ENCODE data around the gene OXCT2. TPM values are rescaled to one million over a fixed set of nuclear protein-coding genes. Genes with fewer than 3 reads are reported as not detected.

OXCT2 gene
- total RNA-seq, 1 experiment from 2014 or later = 3.4 TPM

DNA sequence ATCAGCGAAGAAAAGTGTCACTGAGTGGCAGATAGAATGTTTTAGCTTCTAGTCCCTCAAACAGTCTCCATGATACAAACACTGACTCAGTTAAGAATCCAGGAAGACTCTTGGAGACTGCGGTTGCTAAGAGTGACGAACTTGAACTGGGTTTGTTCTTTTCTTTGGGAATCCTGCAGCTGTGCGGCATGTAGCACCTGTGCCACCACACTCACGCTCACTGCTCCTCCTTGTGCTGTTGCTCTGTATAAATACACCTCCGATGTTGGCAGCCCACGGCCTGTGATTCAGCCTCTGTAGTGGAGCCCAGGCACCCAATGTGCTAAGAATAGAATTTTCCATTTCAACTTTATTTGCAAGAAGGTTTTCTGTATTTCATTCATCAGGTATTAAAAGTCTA is 38.0 kb downstream of the OXCT2 start:
- no peak for DNase-seq (ENCODE audit: low spot score)

DNA sequence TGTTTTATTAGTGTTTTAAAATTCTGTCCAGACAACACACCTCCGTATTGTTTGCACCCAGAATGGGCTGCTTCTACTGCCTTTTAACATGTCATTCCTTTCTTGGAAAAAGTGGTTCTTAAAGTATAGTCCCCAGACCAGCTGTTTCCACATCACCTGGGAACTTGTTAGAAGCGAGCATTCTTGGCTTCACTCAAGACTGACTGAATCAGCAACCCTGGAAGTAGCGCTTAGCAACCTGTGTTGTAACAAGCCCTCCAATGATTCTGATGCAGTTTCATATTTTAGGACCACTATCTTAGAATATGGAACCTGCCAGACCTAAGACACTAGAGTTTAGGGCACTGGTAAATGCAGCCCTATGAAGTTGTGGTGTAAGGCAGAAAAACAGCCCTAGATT is 38.4 kb downstream of the OXCT2 start:
- no peak for DNase-seq (ENCODE audit: low spot score)

DNA sequence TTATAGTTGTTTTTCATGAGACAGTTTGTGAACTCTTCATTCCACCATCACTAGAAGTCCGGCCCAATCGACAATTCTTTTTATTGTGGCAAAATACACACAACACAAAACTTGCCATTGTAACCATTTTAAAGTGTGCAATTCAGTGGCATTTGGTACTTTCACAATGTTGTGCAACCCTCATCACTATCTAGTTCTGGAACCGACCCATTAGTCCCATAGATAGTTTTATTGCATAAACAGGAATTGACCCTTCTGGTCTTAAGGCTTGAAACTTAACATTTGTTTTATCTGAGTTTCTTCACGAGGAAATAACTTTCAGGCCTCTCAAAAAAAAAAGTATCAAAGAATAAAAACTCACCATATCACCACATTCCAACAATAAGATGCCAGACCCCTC is 41.3 kb downstream of the OXCT2 start:
- no peak for DNase-seq (ENCODE audit: low spot score)

DNA sequence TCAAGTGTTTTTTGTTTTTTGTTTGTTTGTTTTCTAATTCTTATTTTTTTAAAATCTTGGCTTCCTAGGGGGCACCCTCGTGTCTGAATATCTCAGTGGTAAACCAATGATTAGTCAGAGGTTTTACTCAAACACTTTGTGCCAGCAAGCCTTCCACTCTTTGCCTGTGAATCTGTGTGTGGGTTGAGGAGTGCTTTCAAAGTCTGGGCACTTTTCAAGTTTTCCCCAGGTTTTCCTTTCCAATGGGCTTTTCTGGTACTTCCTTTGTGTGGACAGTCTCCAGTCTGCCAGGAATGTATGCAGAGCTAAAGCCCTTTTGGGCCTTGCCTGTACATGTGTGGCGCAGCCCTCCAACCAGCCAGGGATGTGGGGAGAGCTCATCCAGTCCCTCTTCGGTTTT is 42.1 kb downstream of the OXCT2 start:
- no peak for DNase-seq (ENCODE audit: low spot score)

DNA sequence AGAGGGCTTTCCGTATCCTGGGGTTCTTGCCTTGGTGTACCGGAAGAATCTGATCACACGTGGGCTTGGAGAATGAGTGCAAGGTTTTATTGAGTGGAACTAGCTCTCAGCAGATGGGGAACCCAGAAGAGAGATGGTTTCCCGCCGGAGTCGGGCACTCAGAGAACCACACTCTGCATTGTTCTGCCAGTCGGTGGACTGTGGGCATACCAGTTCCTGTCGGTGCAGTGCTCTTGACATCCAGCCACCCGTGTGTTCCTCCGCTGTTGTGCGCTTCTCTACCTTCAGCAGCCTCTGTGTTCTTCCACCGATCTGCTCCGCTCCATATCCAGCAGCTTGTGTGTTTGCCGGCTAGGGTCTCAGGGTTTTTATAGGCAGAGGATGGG is 43.2 kb downstream of the OXCT2 start:
- DNase-seq (ENCODE audit: low spot score) = no peak

DNA sequence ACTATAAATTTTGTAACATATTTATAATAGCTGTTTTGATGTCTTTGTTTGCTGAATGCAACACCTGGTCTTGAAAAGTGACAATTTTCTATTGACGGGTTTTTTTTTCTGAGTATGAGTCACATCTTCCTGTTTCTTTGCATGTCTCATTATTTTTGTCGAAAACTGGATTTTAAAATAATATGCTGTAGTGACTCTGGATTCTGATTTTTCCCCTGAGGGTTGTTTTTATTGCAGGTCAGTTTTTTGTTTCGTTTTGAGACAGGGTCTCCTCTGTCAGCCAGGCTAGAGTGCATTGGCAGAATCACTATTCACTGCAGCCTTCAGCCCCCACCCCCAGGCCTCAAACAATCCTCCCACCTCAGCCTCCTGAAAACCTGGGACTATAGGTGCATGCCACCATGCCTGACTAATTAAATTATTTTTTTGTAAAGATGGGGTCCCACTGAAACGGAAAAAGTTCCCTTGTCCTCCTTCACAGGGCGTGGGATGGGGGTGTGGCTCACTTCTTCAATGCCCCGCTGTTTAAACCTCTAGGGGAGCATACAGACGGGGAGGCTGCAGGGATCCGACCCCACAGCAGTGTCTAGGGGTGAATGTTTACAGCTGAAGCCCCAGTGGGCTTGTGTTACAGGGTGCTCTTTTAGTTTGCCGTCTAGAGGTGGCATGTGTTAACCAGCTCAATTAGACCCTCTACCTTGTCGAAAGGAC is 43.8 kb downstream of the OXCT2 start:
- no peak for DNase-seq (ENCODE audit: low spot score)

DNA sequence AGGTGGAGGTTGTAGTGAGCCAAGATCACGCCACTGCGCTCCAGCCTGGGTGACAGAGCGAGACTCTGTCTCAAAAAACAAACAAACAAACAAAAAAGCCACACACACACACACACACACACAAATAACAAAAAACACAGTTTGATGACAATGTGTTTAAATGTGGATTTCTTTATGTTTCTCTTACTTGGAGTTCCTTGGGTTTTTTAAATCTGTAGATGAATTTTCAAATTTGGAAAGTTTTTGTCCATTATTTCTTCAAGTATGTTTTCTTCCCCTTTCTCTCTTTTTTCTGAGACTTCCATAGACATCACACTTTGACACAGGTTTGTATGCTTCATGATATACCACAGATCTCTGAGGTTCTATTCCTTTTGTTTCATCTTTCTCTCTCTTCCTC is 44.5 kb downstream of the OXCT2 start:
- DNase-seq (ENCODE audit: low spot score) = no peak

DNA sequence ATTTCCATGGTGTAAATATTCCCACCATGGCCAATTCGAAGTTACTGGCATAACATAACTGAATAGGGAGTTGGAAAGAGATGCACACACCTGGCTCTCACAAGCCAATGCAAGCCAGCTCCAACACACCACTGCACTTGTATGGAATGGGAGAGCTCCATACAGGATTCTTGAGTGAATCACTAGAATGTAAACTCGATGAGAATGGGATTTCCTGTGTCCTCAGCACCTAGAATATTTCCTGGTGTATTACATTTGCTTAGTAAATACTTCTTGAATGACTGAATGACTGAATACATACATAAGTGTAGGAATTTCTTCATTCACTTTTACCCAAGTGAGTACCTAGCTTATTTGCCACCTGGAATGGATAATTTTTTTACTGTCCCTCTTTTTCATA is 48.7 kb downstream of the OXCT2 start:
- no peak for DNase-seq (ENCODE audit: low spot score)

DNA sequence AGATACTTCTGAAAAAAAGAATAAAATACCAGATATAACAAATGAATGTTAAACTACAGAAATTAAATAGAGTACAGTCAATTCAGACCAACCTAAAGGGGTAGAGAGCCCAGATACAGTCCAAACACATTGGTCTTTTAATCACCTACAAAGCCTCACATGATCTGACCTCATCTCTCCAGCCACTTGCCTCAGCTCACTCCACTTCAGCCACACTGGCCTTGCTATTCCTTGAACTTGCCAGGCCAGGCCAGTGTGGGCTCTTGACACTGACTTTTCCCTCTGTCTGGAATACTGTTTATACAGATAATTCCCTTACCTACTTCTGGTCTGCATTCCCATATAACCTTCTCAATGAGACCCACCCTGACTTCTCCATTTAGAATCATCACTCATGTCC is 49.5 kb downstream of the OXCT2 start:
- DNase-seq (ENCODE audit: low spot score) = no peak

DNA sequence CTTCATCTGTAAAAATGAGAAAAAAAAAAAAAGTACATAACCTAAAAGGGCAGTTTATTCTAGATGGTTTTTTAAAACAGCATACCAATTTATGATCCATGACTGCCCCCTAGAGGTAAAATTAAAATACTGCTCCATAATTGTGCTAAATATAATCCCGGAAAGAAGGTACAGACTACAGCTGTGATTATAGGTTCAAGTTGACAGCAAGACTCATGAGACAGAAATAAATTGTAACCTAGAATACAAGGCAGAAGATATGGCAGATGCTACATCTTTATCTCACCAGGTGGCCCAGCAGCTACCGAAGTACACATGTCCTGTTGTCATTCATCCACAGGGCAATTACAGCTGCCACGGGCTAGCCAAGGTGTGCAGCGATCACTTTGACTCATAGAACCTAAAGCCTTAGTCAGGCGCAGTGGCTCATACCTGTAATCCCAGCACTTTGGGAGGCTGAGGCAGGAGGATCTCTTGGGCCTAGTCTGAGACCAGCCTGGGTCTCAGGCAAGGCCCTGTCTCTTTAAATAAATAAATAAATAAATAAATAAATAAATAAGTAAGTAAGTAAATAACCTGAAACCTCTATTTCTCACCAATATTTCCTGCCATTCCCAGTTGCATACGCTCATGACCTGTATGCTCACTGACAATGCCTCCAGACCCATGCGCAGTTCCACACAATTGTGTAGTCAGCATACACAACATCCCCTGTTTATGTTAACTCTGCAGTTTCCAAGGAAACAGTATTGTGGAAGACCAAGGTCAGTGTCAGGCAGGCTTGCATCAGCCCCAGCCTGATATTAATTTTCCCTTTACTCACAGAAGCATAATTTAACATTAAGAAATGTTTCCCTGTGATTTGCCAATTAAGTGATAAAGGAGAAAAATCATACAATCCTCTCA is 50.8 kb downstream of the OXCT2 start:
- DNase-seq (ENCODE audit: low spot score) = peak; percentile 71

Small RNA genes lying within 50 kb of the gene (small RNA-seq; reads per million reads assigned to genes)
- not detected for gene AL033527.1
- gene RNU7-121P = not detected

Other genes starting within 250 kb of the OXCT2 start
- gene PABPC4, start 194.6 kb downstream of the OXCT2 start, total RNA-seq (2014; rRNA removed; shearing (Covaris generic)) = 166 and 191 TPM in 2 replicates
- 0.05 and 0.16 TPM in 2 replicates for gene HEYL, start 131.7 kb downstream of the OXCT2 start, total RNA-seq (2014; rRNA removed; shearing (Covaris generic))
- gene NT5C1A, start 99.2 kb downstream of the OXCT2 start, total RNA-seq (2014; rRNA removed; shearing (Covaris generic)) = not detected in 2 replicates
- not detected in 2 replicates for gene HPCAL4, start 79.9 kb downstream of the OXCT2 start, total RNA-seq (2014; rRNA removed; shearing (Covaris generic))
- 34.8 and 38.8 TPM in 2 replicates for gene PPIE, start 32.5 kb downstream of the OXCT2 start, total RNA-seq (2014; rRNA removed; shearing (Covaris generic))
- 2.9 and 3.5 TPM in 2 replicates for gene BMP8B, start 17.5 kb upstream of the OXCT2 start, total RNA-seq (2014; rRNA removed; shearing (Covaris generic))
- 25.1 and 27.9 TPM in 2 replicates for gene TRIT1, start 112.2 kb upstream of the OXCT2 start, total RNA-seq (2014; rRNA removed; shearing (Covaris generic))
- gene MYCL, start 130.6 kb upstream of the OXCT2 start, total RNA-seq (2014; rRNA removed; shearing (Covaris generic)) = 11.6 and 12.4 TPM in 2 replicates
- gene MFSD2A, start 183.8 kb upstream of the OXCT2 start, total RNA-seq (2014; rRNA removed; shearing (Covaris generic)) = 13.7 and 15.4 TPM in 2 replicates

All from HT-29 (cell line).